GM21737 (cell line): Measurements from ENCODE around the gene OBP2A.

Source experiments
- ATAC-seq: cut with Tn5 transposase; IDR thresholded peaks from one replicate; pipeline ENCODE4 v1.9.1; 2021; ENCODE audit warnings: mild to moderate bottlenecking, moderate library complexity; ENCODE audit not compliant: unreplicated experiment

The OBP2A gene

DNA sequence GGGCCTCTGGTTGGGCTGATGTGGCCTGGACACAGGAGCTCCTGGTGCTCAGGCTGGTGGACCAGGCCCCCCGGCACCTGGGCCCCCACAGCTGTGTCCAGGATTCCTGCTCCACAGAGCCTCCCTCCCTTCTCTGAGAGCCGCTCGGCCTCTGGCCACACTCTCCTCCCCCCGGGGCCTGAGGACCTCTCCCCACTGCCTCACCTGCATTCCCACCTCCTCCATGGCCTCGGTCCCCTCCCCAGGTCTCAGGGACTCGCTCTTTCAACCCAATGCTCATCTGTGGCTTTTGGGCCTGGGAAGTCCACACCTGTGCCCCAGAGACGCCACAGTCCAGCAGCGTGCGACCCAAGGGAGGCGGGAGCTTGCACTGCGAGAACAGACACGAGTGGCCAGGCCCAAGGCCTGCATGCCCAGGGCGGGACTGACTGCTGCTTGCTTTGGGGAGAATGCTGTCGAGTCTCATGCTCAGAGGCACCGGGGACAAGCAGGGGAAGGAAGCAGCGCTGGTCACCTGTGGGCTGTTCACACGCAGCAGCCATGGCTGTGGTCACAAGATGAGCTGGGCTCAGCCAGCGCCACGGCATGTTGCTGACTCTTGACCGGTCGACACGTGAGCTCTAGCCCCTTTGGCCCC is 30.2 kb downstream of the OBP2A start:
- ATAC-seq, result no peak

DNA sequence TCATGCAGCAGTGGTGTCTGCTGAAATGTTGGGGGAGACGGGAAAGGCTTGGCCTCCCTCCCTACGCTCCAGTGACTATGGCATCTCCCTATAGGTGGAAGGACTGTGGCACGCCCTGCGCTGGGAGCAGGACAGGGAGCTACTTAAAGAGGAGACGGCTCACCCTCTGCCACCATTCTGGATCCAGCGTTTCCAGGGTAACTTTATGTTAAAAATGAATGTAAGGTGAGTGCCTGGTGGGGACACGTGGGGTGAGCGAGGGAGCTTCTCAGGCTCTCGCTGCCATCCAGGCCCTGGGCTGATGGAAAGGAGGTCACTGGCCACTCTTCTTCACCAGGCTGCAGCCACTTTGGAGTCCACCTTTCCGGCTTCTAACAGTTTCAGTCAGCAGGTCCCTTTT is 31.3 kb downstream of the OBP2A start:
- ATAC-seq, result no peak

DNA sequence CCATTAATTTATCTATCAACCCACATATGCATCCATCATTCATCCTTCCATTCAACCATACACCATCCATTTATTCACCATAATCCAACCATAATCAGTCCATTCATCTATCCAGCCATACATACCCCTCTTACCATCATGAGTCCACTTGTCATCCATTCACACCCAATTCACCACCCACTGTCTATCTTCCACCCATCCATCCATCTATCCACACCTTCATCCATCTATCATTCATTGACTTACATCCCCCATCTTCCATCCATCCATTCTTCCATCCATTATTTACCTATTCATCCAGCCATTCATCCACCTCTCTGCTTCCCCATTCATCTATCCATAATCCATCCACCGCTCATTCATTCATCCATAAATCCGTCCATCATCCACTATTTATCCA is 33.4 kb downstream of the OBP2A start:
- no peak for ATAC-seq

DNA sequence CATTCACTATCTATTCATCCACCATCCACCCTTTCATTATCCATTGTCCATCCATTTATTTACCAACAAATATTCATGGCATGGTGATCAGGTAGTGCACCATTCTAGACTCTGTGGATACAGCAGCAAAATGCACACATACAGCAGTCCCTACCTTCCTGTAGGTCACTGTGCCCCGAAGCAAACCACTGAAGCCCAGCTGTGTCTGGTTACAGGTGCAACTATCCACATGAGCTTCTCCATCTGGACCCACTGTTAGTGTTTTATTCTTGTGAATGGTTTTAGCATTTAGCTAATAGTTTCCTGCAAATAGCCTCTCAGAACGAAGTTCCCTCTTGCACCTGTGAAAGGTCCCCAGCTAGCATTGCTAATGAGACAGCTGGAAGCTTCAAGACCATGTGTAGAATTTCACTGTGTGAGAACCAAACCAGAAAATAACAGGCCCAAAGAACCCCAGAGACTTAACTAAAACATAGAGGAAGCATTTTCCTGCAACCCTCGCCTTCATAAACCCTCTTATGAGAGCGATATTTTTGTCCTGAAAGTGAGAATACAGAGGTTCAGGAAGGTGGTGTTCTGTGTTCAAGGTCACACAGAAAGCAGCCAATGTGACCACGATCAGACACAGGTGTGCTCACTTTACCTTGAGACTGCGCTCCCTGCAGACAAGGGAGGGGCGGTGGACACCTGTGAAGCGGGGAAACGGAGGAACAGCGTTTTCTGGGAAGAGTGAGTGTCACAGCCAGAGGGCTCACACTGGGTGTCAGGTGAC is 34.1 kb downstream of the OBP2A start:
- no peak for ATAC-seq

DNA sequence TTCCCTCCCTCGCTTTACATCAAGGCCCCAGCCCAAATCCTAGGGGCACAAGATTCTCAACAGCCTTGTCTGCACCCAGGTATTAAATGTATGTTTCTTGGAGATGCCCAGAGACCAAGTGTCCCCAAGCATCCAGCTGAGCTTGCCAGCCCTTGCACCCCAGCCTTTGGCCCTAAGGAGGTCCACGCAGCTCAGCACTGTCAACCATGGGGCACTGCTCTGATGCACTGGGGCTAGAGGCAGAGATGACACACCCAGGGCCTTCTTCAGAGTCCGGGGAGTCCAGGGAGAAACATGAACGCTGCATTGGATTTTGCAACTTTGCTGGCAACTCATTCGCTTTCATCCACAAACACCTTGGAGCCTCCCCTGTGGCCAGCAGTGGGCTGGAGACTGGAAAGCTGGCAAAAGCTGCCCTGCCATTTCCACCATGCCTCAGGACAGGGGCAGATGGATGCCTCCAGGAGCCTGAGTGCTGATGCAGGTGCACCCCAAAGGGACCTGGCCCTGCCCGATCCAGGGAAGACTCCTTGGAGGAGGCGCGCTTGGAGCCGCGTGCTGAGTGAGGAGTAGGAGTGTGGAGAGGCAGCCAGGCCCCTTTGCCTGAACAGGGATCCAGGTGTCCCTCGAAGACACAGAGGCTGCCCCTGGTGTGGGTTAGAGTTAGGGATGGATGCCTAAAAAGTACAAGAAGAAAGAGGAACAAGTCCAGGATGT is 34.9 kb downstream of the OBP2A start:
- ATAC-seq, result no peak

DNA sequence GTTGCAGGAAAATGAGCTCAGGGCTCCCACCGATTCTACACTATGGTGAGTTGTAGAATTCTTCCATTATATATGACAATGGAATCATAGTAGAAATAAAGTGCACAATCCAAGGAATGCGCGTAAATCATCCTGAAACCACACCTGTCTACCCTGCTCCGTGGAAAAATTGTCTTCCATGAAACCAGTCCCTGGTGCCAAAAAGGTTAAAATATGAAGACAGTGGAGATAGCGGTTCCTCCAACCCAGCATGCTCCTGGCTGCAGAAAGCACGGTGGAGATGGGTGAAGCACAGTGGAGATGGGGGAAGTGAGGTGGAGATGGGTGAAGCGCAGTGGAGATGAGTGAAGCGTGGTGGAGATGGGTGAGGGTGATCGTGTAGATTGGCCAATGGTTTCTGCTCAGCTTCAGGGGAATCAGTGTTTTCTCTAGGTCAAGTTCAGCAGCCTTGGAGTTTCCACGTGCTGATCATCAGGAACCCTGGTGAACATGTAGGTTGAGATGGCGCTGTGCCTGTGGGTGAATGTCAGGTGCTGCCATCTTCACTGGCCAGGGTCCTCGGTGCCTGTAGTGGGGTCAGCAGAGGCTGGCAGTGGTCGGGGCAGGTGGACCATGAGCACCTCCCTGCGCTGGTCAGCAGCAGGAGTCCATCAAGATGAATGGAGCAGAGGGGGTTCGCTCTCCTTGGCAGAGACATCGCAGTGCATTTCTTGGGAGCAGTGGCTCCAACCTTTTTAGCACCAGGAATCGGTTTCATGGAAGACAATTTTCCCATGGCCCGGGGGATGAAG is 35.9 kb downstream of the OBP2A start:
- ATAC-seq, result no peak

DNA sequence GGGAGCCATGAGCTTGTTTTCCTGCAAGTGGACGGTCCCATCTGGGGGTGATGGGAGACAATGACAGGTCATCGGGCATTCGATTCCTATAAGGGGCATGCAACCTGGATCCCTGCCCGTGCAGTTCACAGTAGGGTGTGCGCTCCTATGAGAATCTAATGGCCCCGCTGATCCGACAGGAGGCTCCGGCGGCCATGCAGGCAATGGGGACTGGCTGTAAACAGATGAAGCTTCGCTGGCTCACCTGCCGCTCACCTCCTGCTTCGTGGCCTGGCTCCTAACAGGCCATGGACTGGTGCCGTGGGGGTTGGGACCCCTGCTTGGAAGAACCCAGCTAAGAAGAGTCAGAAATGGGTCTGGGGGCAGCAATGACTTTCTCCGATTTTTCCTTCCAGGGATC is 36.6 kb downstream of the OBP2A start:
- no peak for ATAC-seq

DNA sequence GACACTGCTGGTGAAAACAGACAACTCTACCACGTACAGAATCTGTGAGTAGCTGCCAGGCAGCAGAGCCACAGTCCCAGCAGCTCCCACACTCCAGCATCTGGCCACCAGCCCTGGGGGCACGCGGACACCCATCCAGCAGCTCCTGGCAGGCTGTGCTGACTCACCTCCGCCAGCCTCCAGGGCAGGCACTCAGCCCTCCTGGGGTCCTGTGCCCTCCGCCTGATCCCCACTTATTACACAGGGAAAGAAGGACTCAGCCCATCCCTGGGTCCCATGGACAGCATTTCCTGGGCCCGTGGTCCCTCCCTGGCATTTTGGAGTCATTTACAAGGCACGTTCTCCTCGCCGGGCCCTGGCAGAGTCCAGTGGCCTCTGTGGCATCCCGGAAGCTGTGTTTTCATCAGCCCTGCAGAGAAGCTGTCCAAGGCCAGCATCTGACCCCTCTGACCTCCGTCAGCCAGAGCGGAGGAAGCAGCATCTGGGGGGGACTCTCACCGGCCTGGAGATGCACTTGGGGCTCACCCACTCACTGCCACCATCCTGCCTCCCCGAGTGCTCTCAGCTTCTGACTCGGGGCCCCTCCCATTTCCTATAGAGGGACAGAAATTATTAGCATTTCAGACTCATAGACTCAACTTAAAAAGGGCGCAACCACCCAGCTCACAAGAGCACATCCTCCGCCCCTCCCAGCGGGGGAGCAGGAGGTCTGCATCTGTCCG is 37.2 kb downstream of the OBP2A start:
- no peak for ATAC-seq

DNA sequence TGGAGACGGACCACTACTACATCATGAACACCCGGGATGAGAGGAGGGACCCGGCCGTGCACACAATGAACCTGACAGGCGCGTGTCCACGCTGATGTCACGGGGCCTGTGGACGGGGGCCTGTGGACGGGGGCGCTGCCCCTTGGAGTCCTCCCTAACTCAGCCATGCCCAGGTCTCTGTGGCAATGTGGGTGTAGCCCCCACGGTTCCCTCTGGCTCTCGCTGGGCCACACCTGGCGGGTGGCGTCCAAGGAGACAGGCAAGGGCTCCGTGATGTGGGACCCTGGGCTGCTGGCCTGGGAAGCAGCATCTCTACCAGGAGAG is 37.7 kb downstream of the OBP2A start:
- ATAC-seq, result no peak

DNA sequence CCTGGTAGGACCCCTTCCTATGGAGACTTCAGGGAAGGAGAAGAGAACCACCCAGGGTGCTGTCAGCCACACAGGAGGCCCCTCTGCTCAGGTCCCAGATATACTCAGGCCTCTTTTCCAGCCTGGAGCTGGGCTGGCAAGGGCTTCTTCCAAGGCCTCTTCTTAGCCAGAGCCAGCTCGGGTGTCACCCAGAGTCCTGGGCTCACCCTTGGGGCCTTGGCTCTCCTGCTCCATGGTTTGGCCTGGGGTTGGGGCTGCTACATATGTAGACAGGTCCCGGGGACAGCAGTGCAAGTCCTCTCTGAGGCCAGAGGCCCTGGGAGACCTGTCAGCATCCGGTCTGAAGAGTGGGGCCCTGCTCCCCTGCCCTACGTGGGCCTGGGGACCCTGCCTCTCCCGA is 38.4 kb downstream of the OBP2A start:
- ATAC-seq, result no peak

DNA sequence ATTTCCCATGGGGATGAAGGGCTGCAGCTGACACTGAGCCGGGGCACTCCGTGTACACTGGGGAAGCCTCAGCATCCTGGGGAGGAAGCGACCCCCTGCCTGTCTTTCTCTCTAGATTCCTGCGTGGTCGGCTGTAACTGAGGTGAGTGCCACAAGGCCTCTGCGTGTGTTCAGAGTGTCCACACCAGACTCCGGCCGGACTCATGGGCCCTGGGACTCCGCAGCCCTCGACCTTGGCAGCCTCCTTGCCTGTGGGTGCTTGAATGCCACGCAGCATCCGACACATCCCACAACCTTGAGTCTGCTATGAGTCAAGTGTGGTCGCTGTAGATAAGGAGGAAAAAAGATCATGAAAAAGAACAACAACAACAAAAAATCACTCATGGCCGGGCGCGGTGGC is 39.0 kb downstream of the OBP2A start:
- ATAC-seq, result no peak

DNA sequence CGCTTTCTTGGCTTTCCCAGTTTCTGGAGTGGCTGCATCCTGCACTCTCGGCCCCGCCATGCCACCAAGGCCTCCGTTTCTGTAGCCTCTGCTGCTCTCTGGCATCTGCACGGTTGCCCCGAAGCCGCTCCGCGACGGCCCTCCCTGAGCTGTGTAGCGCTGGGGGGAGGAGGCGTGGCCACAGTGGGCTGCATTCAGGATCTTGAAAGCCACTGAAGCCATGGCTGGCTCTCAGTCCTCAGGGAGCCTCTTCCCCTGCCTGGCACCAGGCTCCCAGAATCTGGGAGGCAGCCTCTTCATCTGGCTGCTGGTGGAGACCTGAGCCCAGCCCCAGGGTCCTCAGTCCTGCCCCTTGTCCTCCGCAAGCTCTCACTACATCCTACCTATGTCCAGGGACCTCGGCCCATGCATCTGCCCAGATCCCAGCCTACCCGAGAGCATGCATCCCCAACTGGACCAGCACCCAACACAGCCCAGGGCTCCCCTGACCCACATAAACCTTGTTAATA is 40.7 kb downstream of the OBP2A start:
- no peak for ATAC-seq

DNA sequence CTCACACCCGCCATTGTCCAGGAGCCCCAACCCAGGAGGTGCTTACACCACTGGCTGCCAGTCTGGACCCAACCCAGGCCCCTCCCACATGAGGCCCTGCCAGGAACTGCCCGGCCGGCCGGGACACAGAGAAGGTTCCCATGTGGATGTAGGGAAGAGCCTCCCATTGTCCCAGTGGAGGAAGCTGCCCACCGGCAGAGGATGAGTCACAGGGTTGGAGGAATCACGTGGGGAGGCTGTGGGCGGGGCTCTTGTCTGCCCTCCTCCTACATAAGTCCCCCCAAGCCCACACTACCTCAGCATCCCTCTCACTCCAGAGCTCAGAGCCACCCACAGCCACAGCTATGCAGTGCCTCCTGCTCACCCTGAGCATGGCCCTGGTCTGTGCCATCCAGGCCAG is 41.7 kb downstream of the OBP2A start:
- no peak for ATAC-seq

DNA sequence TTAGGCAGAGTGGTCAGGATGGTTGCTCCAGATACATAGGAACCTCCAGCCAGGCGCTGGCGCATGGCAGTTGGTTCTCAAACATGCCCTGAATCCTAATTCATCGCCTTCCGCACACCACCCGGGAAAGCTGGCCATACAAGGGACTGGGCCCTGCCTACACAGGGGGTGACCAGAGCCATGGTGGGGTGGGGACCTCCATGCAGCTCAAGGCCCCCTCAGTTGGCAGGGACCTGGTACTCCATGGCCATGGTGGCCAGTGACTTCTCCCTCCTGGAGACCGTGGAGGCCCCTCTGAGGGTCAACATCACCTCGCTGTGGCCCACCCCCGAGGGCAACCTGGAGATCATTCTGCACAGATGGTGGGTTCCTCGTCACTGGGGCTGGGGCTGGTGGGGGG is 42.4 kb downstream of the OBP2A start:
- no peak for ATAC-seq

DNA sequence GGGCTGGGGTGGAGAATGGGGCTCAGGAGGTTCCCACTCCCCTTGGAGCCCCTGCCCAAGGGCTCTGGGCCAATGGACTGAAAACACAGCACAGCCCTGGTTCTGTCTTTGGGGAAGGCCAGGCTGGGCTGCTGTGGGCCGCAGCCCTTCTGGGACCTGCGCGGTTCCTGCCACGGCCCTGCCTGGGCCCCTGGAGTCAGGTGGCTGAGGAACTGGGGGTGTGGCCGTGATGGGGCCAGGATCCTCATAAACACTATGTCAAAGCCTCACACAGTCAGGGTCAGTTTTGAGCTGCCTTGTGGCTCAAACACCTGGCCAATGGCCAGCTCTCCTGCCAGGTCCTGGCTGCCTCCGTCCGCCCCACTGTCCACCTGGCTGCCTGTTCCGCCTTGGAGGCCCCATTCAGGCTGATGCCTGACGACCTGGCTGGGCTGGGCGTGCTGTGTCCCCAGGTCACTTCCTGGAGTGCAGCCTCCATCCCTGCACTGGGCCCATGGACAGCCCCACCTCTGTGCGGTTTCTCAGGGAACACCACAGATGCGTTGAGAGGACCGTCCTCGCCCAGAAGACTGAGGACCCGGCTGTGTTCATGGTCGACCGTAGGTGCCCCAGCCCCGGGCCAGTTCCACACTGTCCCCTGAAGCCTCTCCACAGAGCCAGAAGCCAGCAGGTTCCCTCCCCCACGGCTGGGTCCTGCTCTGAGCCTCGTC is 43.1 kb downstream of the OBP2A start:
- no peak for ATAC-seq

DNA sequence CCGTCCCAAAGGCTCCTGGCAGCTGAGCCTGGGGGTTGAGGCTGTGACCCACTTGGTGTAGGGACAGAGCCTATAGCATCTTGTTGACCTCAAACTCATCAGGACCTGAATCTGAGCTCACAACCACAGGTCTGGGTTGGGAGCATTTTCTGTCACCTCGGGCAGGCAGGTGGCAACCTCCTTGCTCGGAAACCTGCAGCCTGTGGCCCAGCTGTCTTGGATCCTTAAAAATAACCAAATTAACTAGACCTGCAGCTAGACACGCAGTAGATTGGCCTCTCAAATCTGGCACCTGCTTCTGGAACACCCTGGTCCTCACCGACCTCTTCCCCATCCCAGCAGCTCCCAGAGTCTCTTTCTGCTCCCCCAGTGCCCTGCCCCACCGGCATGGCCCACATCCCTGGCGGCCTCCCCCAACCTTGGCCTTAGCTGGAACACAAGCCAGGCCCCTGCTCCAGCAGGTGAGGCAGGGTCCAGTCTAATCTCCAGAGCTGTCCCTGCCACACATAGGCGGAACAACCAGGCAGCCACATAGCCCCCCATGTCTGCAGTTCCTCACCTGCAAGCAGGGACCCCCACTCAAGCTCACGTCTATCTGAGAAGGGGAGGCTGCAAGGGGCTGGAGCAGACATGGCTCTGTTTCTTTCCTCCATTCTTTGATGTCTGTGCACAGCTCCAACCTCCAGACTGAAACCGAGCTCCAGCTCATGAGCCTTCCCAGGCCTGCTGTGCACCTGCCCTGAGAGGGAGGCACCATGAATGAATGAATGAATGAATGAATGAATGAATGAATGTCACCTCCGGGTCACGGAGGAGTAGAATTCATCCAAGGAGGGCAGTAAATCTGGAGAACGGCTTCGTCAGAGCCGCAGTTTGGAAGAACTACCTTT is 43.9 kb downstream of the OBP2A start:
- no peak for ATAC-seq

DNA sequence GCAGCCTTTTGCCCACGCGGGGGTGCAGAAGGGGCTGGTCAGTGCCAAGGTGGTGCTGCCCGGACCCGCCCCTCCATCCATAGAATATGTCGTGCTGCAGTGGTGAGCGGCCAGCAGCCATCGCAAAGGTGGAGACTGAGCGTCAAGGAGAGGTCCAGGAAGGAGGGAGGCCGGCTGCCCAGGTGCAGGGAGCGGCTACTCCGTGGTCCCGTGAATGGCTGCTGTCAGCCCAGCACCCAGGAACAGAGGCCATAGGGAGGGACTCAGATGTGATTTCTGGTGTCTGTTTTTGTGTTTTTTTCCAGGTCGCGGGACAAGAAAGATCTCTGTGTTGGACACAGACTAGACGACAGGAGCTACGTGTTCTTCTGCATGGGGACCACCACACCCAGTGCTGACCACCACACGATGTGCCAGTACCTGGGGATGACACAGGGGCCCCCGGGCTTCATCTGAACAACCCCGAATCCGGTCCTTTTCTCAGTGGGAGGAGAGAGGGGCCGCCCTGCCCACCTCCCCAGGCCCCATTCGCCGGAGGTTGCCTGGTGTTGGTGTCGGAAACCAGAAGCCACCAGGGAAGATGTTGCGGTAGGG is 44.7 kb downstream of the OBP2A start:
- ATAC-seq, result no peak

DNA sequence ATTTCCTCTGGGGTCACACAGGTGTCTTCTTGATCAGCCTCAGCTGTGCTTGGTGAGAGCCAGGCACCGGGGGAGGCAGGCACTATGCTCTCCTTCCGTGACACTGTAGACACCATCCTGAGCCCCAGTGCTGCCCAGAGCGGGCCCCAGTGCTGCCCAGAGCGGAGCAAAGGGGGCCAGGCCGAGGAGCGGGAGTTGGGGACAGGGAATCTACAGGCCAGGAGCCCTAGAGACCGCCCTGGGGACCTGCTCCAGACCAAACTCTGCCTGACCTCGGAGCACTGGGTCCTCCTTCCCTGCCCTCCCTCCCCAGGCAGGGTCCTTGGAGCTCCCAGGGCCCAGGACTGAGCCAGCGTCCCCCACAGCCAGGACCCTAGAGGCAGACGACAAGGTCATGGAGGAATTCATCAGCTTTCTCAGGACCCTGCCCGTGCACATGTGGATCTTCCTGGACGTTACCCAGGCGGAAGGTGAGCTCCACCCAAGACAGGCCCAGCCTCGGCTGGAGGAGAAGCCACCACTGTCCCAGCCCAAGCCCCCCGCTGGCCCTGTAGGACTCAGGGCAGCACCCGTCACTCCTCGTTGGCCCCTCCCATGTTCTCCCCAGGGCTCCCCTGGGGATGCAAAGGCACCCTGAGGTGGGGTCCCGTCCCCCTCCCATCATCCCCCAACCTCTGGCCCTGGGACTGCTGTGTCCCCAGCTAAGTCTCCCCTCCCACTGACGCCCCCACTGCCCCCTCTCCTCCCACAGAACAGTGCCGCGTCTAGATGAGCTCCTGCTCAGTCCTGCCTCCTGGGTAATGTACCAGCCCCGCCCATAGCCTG is 45.8 kb downstream of the OBP2A start:
- no peak for ATAC-seq
